GM21737 (cell line): Measurements from ENCODE around the gene NPFFR1.
"Not testable (repeated sequence)": the region's sequence is repeated elsewhere in the genome, so short reads cannot be mapped to it uniquely, and the experiment has no call there.

Experiments used
- ATAC-seq: cut with Tn5 transposase; IDR thresholded peaks from one replicate; pipeline ENCODE4 v1.9.1; 2021; ENCODE audit warnings: mild to moderate bottlenecking, moderate library complexity; ENCODE audit not compliant: unreplicated experiment

NPFFR1 gene

DNA sequence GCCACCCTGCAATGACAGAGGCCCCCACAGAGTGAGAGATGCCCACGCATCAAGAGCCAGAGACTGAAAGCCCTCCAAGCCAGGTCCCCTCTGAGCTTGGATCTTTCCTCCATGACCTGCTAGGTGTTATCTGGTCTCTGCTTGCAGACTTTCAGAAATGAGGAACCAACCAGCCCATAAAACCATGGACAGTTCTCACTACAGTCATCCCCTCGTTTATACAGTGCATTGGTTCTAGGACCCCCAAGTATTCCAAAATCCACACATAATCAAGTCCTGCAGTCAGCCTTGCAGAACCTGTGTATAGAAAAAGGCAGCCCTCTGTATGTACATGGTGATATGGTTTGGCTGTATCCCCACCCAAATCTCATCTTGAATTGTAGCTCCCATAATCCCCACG lies 23.1 kb downstream of the NPFFR1 start:
- no peak for ATAC-seq

DNA sequence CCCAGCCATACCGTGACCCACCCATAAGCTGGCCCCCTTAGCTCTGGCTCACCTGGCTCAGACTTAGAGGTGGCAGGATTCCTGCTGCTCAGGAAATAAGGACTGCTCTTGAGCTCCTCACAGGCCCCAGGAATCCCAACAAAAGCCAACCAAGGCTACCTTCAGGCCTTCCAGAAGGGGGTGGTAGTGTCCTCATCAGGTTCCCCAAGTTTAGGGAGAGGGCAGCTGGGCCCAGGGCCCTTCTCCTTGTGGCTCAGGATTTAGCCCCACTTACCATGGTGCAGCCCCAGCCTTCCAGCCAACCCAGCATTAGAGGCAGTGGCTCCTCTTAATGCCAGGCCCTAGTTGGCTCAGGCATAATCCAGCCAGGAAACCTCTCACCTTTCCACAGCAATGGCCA lies 23.5 kb downstream of the NPFFR1 start:
- no peak for ATAC-seq

DNA sequence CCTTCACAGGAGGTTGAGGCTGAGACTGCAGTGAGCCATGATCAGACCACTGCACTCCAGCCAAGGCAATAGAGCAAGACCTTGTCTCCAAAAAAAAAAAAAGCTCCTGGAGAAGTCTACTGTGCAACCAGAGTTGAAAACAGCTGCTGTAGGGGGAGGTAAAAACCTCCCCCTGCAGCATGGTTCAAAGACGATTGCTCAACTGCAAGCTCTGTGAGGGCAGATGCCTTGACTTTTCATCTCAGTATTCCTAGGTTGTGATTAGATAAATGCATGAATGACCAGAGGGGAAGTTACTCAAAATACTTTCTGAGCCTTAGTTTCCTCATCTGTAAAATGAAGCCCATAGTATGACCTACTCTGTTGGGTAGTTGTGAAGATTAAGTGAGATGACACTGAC lies 25.6 kb downstream of the NPFFR1 start:
- ATAC-seq, result no peak

DNA sequence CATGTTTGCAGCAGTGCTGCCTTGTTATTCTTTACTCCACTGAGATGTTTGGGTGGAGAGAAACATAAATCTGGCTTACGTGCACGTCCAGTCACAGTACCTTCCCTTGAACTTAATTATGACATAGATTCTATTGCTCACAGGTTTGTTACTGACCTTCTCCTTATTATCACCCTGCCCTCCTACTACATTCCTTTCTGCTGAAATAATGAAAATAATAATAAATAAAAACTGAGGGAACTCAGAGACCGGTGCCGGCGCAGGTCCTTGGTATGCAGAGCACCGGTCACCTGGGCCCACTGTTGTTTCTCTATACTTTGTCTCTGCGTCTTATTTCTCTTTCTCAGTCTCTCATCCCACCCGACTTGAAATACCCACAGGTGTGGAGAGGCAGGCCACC lies 26.0 kb downstream of the NPFFR1 start:
- ATAC-seq, result not testable (repeated sequence)

DNA sequence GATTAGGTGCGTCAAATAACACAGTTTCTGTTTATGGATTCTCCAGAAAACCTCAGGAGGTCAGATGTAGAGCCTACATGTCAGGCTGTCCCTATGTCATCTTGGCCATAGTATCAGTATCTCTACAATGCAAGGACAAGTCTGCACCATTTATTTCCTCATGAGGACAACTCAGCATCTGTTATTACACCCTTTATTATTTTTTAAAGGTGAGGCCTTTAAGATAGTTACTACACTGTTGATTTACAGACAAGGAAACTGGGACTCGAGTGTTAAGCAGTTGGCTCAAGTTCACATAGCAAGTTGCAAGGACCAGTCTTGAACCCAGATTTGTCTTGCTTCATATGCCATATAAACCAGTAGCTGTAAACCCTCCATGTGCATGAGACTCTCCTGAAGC lies 27.3 kb downstream of the NPFFR1 start:
- no peak for ATAC-seq

DNA sequence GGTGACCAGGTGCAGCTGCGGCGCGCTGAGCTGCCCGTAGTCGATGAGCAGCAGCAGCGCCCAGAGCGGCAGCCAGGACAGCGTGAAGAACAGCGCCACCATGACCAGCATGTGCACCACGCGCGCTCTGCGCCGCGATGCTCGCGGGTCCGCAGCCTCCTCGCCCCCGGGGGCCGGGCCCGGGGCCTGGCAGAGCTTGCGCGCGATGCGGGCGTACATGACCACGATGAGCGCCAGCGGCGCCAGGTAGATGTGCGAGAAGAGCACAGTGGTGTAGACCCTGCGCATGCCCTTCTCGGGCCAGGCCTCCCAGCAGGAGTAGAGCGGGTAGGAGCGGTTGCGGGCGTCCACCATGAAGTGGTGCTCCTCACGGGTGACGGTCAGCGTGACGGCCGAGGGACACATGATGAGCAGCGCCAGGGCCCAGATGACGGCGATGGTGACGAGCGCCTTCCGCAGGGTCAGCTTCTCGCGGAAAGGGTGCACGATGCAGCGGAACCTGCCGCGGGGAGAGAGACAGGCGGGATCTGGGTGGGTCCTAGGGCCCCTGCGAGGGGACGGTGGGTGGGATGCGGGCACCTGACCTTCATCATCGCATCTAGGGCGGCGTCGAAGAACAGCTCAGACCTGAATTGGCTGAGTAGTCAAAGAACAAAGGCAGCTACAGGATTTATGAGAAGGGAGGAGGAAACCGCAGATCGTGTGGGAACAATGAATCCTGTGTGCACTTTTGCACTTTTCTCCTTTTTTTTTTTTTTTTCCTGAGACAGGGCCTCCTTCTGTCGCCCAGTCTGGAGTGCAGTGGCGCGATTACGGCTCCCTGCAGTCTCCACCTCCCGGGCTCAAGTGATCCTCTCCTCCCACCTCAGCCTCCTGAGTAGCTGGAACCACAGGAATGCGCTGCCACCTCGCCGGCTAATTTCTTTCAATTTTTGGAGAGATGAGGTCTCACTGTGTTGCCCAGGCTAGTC lies 28.2 kb downstream of the NPFFR1 start:
- no peak for ATAC-seq

DNA sequence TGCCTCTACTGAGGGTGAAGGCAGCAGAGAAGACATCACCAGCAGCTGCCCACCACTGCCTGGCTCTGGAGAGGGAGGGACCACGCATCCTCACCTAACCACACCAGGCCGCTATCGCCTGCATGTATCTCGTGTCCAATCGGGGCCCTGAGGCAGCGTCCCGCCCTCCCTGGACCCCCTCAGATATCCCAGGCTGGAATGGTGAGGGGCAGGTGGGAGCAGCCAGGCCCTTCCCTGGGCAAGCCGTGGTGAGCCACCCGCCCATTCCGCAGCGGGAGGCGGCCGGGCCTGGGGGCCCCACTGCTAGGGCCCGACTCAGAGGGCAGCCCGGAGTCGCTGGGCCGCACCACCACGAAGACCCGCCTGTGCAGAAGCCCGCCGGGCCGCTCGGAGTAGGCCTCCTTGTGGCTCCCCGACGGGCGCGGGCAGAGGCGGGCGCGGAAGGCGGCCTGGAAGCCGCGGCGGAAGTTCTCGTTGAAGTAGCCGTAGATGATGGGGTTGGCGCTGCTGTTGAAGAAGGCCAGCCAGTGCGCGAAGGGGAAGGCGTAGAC lies 29.0 kb downstream of the NPFFR1 start:
- no peak for ATAC-seq

DNA sequence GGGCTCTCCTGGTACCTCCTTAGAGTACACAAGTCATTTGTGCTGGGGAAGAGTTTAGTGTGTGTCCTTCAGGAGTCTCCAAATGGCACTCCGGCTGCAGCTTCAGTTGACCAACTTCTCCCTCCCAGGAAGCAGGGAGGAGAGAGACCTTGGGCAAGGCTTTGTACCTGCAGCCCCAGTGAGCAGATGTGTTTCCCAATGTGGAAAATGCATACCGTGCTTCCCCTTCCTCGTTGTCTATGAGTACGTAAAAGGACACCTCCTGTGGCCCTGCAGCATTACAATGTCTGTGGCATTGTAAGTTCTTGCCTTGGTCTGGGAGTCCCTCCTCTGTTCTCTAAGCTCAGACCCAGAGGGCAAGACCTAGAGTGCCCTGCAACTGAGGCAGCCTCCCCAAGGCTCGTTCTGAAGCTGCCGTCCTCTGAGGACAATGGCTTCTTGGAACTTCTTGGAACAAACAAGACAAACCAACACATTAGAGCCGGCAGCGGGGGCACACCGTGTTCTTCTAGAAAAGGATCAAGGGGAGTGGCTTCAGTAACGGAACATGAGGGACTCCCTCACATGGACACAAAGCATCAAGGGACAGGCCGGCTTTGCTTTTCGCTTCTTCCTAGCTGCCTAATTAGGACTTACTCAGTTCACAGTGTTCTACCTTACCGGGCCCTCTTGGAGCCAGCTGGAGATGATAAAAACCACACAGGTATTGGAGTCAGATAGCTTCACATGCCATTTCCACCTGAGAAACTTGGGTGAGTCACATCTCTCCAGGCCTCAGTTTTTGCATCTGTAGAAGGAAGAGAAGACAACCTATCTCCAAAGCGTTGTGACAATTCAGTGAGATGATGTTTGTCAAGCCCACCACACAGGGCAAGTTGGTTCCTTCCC lies 29.7 kb downstream of the NPFFR1 start:
- no peak for ATAC-seq

DNA sequence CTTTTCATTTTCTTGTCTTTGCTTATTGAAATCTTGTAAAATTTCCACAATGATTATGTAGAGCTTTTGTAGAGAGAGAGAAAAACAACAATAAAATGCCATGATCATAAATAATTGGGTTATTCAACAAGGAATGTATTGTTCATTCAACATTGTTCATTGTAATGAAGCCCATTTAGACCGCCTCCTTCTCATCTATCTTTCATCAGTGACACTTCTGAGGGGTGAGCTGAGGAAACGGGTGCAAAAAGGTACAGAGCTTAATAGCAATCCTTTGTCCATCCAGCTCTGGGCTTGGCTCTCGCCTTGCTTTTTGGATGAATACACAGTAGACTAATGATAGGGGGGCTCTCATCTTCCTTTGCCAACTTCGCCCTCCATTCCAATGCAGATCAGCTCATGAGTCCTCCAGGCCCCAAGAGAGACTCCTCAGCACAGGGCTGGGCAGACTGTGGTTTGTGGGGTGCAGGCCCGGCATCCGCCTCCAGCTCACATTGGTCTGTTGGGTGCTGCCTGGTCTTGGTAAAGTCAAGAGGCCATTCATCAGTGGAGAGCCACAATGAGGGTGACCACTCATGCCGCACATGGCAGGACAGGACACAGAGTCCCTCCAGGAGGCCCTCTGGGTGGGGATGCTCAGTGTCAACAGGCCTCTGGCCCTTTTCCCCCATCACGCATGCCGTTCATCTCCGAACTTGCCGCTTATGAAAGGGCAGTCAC lies 32.7 kb downstream of the NPFFR1 start:
- no peak for ATAC-seq

DNA sequence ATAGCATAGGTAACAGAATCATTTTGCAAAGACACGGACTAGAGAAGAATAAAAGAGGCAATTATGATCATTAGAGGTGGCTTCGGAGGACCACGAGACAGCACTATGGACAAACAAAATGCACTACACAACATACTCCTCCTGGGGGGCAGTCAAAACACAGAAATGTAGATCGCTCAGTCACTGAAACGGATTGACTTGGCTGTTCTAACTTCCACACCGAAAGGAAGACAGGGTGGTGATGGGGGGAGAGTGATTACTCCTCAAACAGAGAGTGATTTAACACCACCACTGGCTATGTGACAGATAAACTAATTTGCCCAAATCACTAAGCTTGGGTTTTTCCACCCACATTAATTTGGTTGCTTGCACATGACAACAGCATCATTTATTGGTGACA lies 36.4 kb downstream of the NPFFR1 start:
- no peak for ATAC-seq

DNA sequence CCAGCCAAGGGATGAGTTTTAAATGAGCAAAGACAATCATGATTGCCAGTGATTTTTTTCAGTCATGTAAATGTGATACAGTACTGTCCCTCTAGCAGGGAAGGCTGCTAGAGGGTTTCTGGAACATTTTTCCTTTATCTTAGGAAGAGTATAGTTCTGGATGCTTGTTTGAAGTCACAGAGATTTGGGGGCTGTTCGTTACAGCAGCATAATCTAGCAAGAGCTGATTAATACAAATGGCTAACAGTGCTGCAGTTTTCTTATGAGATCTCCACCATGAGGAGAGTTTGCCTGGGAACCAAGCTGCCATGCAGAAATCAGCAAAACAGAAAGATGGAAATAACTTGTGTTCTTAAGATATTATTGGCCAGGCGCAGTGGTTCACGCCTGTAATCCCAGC lies 42.7 kb downstream of the NPFFR1 start:
- no peak for ATAC-seq

DNA sequence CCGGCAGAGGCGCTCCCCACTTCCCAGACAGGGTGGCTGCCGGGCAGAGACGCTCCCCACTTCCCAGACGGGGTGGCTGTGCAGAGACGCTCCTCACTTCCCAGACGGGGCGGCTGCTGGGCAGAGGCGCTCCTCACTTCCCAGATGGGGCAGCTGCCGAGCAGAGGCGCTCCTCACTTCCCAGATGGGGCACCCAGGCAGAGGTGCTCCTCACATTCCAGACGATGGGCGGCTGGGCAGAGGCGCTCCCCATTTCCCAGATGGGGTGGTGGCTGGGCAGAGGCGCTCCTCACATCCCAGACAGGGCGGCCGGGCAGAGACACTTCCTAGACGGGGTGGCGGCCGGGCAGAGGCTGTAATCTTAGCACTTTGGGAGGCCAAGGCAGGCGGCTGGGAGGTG lies 43.8 kb downstream of the NPFFR1 start:
- not testable (repeated sequence) for ATAC-seq

DNA sequence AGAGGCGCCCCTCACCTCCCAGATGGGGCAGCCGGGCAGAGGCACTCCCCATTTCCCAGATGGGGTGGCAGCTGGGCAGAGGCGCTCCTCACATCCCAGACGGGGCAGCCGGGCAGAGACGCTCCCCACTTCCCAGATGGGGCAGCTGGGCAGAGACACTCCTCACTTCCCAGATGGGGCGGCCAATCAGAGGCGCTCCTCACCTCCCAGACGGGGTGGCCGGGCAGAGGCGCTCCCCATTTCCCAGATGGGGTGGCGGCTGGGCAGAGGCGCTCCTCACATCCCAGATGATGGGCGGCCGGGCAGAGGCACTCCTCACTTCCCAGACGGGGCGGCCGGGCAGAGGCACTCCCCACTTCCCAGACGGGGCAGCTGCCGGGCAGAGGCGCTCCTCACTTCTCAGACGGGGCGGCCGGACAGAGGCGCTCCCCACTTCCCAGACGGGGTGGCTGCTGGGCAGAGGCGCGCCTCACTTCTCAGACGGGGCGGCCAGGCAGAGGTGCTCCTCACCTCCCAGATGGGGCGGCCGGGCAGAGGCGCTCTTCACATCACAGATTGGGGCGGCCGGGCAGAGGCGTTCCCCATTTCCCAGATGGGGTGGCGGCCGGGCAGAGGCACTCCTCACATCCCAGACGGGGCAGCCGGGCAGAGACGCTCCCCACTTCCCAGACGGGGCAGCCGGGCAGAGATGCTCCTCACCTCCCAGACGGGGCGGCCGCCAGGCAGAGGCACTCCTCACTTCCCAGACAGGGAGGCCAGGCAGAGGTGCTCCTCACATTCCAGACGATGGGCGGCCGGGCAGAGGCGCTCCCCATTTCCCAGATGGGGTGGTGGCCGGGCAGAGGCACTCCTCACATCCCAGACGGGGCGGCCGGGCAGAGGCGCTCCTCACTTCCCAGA lies 44.5 kb downstream of the NPFFR1 start:
- ATAC-seq, result not testable (repeated sequence)

DNA sequence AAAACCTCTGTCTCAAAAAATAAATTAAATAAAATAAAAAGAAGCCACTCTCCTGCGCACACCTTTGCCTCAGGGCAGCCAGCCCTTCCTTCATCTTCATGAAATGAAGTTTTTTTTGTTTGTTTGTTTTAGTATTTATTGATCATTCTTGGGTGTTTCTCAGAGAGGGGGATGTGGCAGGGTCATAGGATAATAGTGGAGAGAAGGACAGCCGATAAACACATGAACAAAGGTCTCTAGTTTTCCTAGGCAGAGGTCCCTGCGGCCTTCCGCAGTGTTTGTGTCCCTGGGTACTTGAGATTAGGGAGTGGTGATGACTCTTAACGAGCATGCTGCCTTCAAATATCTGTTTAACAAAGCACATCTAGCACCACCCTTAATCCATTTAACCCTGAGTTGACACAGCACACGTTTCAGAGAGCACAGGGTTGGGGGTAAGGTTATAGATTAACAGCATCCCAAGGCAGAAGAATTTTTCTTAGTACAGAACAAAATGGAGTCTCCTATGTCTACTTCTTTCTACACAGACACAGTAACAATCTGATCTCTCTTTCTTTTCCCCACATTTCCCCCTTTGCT lies 45.8 kb downstream of the NPFFR1 start:
- not testable (repeated sequence) for ATAC-seq

DNA sequence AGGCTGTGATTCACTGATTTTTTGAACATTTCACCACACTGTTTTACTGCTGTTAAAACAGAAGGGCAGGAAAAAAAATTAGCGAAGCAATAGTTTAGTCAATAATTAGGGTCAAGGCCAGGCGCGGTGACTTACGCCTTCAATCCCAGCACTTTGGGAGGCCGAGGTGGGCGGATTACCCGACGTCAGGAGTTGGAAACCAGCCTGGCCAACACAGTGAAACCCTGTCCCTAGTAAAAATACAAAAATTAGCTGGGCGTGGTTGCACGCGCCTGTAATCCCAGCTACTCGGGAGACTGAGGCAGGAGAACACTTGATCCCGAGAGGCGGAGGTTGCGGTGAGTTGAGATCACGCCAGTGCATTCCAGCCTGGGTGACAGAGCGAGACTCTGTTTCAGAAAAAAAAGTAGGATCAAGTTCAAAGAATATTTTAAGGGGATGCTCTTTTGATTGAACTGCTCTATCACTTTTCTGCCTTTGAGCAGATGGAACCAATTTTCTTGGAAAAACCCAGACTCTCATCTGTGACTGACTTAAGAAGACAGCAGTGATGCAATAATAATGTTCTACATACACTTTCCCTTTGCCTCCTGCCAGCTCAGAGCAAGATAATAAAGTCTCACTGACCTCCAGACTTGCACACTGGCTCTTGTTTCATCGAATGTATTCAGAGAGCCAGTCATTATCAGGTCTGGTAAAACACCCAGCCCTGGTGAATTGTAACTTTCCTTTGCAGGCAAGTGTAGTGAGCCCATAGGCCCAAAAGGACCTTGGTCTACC lies 48.9 kb downstream of the NPFFR1 start:
- ATAC-seq, result no peak

DNA sequence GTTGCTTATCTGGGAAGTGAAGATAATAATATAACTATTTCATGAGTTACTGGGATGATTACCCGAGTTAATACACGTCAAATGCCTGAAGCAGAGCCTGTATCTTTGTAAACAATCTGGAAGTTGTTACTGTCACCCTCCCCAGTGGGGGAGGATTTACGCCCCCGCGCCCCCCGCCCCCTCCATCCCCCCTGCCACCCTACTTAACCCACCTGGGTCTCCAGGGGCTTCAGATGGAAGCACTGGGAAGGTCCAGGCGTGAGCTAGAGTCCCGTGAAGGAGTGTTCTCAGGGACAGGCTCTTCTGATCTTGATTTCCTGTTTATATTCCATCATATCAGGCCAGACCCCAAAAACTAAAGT lies 49.9 kb downstream of the NPFFR1 start:
- ATAC-seq, result no peak

DNA sequence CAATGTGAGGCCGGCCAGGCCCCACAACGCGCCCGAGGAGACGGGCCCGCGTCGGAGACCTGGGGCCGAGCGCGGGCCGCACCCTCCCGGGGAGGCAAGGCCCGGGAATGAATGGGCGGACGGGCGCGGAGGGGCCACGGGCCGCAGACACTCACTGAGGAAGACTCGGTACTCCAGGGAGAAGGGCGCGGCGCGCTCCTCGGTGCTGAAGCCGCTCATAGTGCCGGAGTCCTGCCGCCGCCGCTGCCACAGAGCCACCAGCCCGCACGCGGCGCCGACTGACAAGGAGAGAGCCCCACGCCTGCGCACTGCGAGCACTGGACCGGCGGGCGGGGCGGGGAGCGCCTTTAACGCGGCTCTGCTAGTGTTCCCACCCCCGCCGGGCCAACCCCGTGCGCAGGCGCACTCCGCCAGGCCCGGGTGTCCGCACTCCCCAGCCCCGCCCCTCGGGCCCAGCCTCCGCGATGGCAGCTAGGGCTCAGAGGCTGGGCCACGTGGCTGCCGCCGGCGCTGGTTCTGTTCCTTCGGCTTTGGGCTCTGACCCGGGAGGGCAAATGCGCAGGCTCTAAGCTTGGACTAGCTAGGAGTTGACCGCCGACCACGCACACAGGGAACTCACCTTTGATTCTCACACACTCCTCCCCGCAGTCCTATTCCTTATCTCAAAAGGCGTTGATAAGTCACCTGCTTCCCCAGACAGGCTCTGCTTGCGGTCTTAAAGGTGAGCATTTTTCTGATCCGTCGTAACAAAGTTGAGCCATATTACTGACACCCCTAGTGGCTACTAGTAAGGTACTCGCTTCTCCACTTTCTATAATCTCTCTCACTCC lies 50.5 kb downstream of the NPFFR1 start, which contains the start of gene PPA1:
Gene PPA1, minus strand, starts transcription at position 321 of the 830 bp plus-strand sequence. Its CDS starts 102 bp downstream, at position 219.
- ATAC-seq, result peak; percentile 93

DNA sequence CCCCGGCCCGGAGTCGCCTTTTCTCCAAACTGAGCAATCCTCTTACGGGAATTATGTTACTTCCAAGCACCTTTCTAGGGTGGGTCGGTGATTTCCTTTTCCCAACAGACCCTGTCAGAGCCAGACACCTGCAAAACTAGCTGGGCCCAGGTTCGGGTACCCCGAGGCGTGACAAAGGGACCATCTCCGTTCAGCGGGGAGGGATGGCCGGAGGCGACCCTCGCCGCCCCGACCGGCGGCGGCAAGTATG lies 51.0 kb downstream of the NPFFR1 start:
- no peak for ATAC-seq
